ENCODE results near the gene FAM237B.

FAM237B gene

GRCh38 chr7:90274161-90274560 is 46.9 kb downstream of the FAM237B start:
- H2AFZ ChIP-seq: no peak overlapping the region
- H3K27ac ChIP-seq: no peak overlapping the region
- no peak for TF ChIP-seq CTCF (IDR thresholded peaks at IDR 0.05)
- H3K9me3 ChIP-seq (ENCODE audit: control insufficient read depth, low read length): no peaks in the 10 kb centered on the region
- no peak overlapping the region for H3K4me2 ChIP-seq (ENCODE audit: low read length)
- H3K4me1 ChIP-seq: peaks cover 5% of the 10 kb centered on the region
- H3K4me3 ChIP-seq (ENCODE audit: low read depth, low read length): no peak overlapping the region
- no peaks in the 10 kb centered on the region for H3K36me3 ChIP-seq (ENCODE audit: control insufficient read depth, insufficient read depth, low read length)
- no peaks in the 10 kb centered on the region for H3K27me3 ChIP-seq (ENCODE audit: control insufficient read depth, insufficient read depth, low read length)
- H3K79me2 ChIP-seq: no peaks in the 10 kb centered on the region
- H3K9ac ChIP-seq: no peak overlapping the region

GRCh38 chr7:90272242-90272641 is 48.9 kb downstream of the FAM237B start:
- TF ChIP-seq CTCF (IDR thresholded peaks at IDR 0.05): no peak
- Histone ChIP-seq H2AFZ (no peak overlapping the region), H3K4me3 (ENCODE audit: low read depth, low read length) (no peak overlapping the region), H3K79me2 (no peaks in the 10 kb centered on the region), H3K36me3 (ENCODE audit: control insufficient read depth, insufficient read depth, low read length) (no peaks in the 10 kb centered on the region), H3K4me2 (ENCODE audit: low read length) (no peak overlapping the region), H3K27ac (no peak overlapping the region), H3K9ac (no peak overlapping the region), H3K4me1 (peaks cover 9% of the 10 kb centered on the region), H3K27me3 (ENCODE audit: control insufficient read depth, insufficient read depth, low read length) (no peaks in the 10 kb centered on the region), H3K9me3 (ENCODE audit: control insufficient read depth, low read length) (no peaks in the 10 kb centered on the region)

GRCh38 chr7:90271753-90272152 is 49.4 kb downstream of the FAM237B start:
- Histone ChIP-seq H2AFZ (no peak overlapping the region), H3K36me3 (ENCODE audit: control insufficient read depth, insufficient read depth, low read length) (no peaks in the 10 kb centered on the region), H3K9ac (no peak overlapping the region), H3K79me2 (no peaks in the 10 kb centered on the region), H3K4me3 (ENCODE audit: low read depth, low read length) (no peak overlapping the region), H3K4me1 (peaks cover 9% of the 10 kb centered on the region), H3K27ac (no peak overlapping the region), H3K4me2 (ENCODE audit: low read length) (no peak overlapping the region), H3K9me3 (ENCODE audit: control insufficient read depth, low read length) (no peaks in the 10 kb centered on the region), H3K27me3 (ENCODE audit: control insufficient read depth, insufficient read depth, low read length) (no peaks in the 10 kb centered on the region)
- no peak for TF ChIP-seq CTCF (IDR thresholded peaks at IDR 0.05)

GRCh38 chr7:90270431-90271178 is 50.5 kb downstream of the FAM237B start:
- no peaks in the 10 kb centered on the region for H3K27me3 ChIP-seq (ENCODE audit: control insufficient read depth, insufficient read depth, low read length)
- peaks cover 9% of the 10 kb centered on the region for H3K4me1 ChIP-seq
- no peaks in the 10 kb centered on the region for H3K79me2 ChIP-seq
- H2AFZ ChIP-seq: no peak overlapping the region
- no peak overlapping the region for H3K4me3 ChIP-seq (ENCODE audit: low read depth, low read length)
- H3K27ac ChIP-seq: no peak overlapping the region
- H3K9me3 ChIP-seq (ENCODE audit: control insufficient read depth, low read length): no peaks in the 10 kb centered on the region
- no peak overlapping the region for H3K9ac ChIP-seq
- TF ChIP-seq CTCF (IDR thresholded peaks at IDR 0.05): no peak
- H3K4me2 ChIP-seq (ENCODE audit: low read length): peak overlapping the region; percentile 11
- H3K36me3 ChIP-seq (ENCODE audit: control insufficient read depth, insufficient read depth, low read length): no peaks in the 10 kb centered on the region

- Histone ChIP-seq H3K79me2 (no peaks in the 10 kb centered on the region), H3K27ac (no peak overlapping the region), H2AFZ (no peak overlapping the region), H3K27me3 (ENCODE audit: control insufficient read depth, insufficient read depth, low read length) (no peaks in the 10 kb centered on the region), H3K9ac (no peak overlapping the region), H3K9me3 (ENCODE audit: control insufficient read depth, low read length) (no peaks in the 10 kb centered on the region), H3K4me1 (peaks cover 9% of the 10 kb centered on the region), H3K4me3 (ENCODE audit: low read depth, low read length) (no peak overlapping the region), H3K4me2 (ENCODE audit: low read length) (no peak overlapping the region), H3K36me3 (ENCODE audit: control insufficient read depth, insufficient read depth, low read length) (no peaks in the 10 kb centered on the region)
- TF ChIP-seq CTCF (IDR thresholded peaks at IDR 0.05): no peak
Observed at GRCh38 chr7:90269163-90269562, 51.9 kb downstream of the FAM237B start.
